ENCODE measurements around the gene SKOR1. TPM values are rescaled to one million over a fixed set of nuclear protein-coding genes. Genes with fewer than 3 reads are reported as not detected.

SKOR1 gene
- total RNA-seq, 1 experiment from 2014 or later = 0.81 TPM

- ChIA-PET CTCF (no interaction called here), POLR2A (no interaction called here), RAD21 (ENCODE audit: low non-redundant PET in 1 of 2, low total read pairs in 2 of 2, uncharacterized antibody in 2 of 2, unreplicated experiment in 2 of 2) (no interaction called here)
- H3K4me3 ChIP-seq (replicated peaks in 1 of 2; ENCODE audit: low read depth in 1 of 2, low read length in 2 of 2) = no peak overlapping the region
- no peak overlapping the region for H3K9ac ChIP-seq (ENCODE audit: low read length)
- no peaks in the 10 kb centered on the region for H3K9me3 ChIP-seq (ENCODE audit: control insufficient read depth in 1 of 2, insufficient read depth in 1 of 2, low read depth in 1 of 2, low read length in 2 of 2)
- H3K4me1 ChIP-seq (ENCODE audit: control insufficient read depth in 1 of 2, insufficient read depth in 2 of 2, low read length in 2 of 2) = peaks cover 14 to 17% of the 10 kb centered on the region in 2 experiments
- H3K4me2 ChIP-seq (ENCODE audit: low read length) = no peak overlapping the region
- TF ChIP-seq CEBPB (IDR thresholded peaks at IDR 0.05; ENCODE audit: low read depth) (no peak), CTCF (IDR thresholded peaks at IDR 0.05 in 2 of 3, conservative IDR thresholded peaks at IDR 0.05 in 1 of 3; ENCODE audit: borderline replicate concordance in 1 of 3, insufficient read depth in 1 of 3, low read depth in 2 of 3, low read length in 2 of 3) (no peak), EZH2 (IDR thresholded peaks at IDR 0.05) (no peak), POLR2AphosphoS5 (IDR thresholded peaks at IDR 0.05; ENCODE audit: low read depth, low read length) (no peak), POLR2A (IDR thresholded peaks at IDR 0.05; ENCODE audit: borderline replicate concordance, extremely low read depth, insufficient read depth, insufficient read length) (no peak), EZH2phosphoT487 (IDR thresholded peaks at IDR 0.05; ENCODE audit: borderline replicate concordance) (no peak), RAD21 (IDR thresholded peaks at IDR 0.05; ENCODE audit: low read depth) (no peak), REST (IDR thresholded peaks at IDR 0.05; ENCODE audit: low read depth) (no peak), SRF (IDR thresholded peaks at IDR 0.05; ENCODE audit: low read depth) (no peak), JUND (IDR thresholded peaks at IDR 0.05) (no peak), FOSL1 (IDR thresholded peaks at IDR 0.05; ENCODE audit: low read depth) (no peak), EGR1 (IDR thresholded peaks at IDR 0.05; ENCODE audit: low read depth) (no peak), SP1 (IDR thresholded peaks at IDR 0.05; ENCODE audit: low read depth) (no peak), YY1 (IDR thresholded peaks at IDR 0.05; ENCODE audit: extremely low read depth, insufficient replicate concordance, low read depth, low read length) (no peak), ZFX (IDR thresholded peaks at IDR 0.05) (no peak), SIN3A (IDR thresholded peaks at IDR 0.05; ENCODE audit: low read depth) (no peak)
- no peaks in the 10 kb centered on the region for H3K36me3 ChIP-seq (ENCODE audit: control insufficient read depth in 1 of 2, insufficient read depth in 2 of 2, low read length in 2 of 2)
- intact Hi-C loops (cut with micrococcal nuclease) = no loop called here
- no peak overlapping the region for H3K27ac ChIP-seq (ENCODE audit: low read depth, low read length)
- no peaks in the 10 kb centered on the region for H4K20me1 ChIP-seq (ENCODE audit: insufficient read depth)
- no peak overlapping the region for H2AFZ ChIP-seq (ENCODE audit: low read depth, low read length, poor library complexity, severe bottlenecking)
- no peak for DNase-seq (ENCODE audit: low read depth, low spot score)
- H3K79me2 ChIP-seq (ENCODE audit: insufficient read depth, low read length) = no peaks in the 10 kb centered on the region
- H3K9me2 ChIP-seq (ENCODE audit: insufficient read depth) = no peaks in the 10 kb centered on the region
- ATAC-seq = no peak
- BruUV-seq (replicated peaks) = no TSS peak
- no peaks in the 10 kb centered on the region for H3K27me3 ChIP-seq (ENCODE audit: insufficient read depth, low read length)
Measured at GRCh38 chr15:67880651-67881182, 55.4 kb downstream of the SKOR1 start.

Data from HCT116 (cell line).